ENCODE measurements around the gene ZFYVE21.

Gene ZFYVE21

GRCh38 chr14:103718572-103718971, 3.0 kb downstream of the ZFYVE21 start:
- H3K36me3 Mint-ChIP-seq (ENCODE audit: low read depth): peaks cover 6% of the 10 kb centered on the region
- no peaks in the 10 kb centered on the region for H3K9me3 Mint-ChIP-seq
- DNase-seq (ENCODE audit: low spot score): no peak
- peaks cover 2% of the 10 kb centered on the region for H3K27me3 Mint-ChIP-seq (ENCODE audit: low read depth)
- no peak overlapping the region for H3K4me3 Mint-ChIP-seq
- H3K27ac Mint-ChIP-seq: no peak overlapping the region
- peaks cover 14% of the 10 kb centered on the region for H3K4me1 Mint-ChIP-seq (ENCODE audit: low read depth)

GRCh38 chr14:103719751-103720150, 4.1 kb downstream of the ZFYVE21 start:
- Mint-ChIP-seq H3K36me3 (ENCODE audit: low read depth) (peaks cover 2% of the 10 kb centered on the region), H3K27me3 (ENCODE audit: low read depth) (peaks cover 2% of the 10 kb centered on the region), H3K27ac (no peak overlapping the region), H3K4me1 (ENCODE audit: low read depth) (peaks cover 11% of the 10 kb centered on the region), H3K9me3 (no peaks in the 10 kb centered on the region), H3K4me3 (no peak overlapping the region)
- DNase-seq (ENCODE audit: low spot score): no peak

GRCh38 chr14:103721334-103722120, 5.9 kb downstream of the ZFYVE21 start:
- Mint-ChIP-seq H3K27ac (no peak overlapping the region), H3K36me3 (ENCODE audit: low read depth) (no peaks in the 10 kb centered on the region)

GRCh38 chr14:103723748-103724081, 8.1 kb downstream of the ZFYVE21 start:
- H3K9me3 Mint-ChIP-seq: no peaks in the 10 kb centered on the region
- H3K27me3 Mint-ChIP-seq (ENCODE audit: low read depth): no peaks in the 10 kb centered on the region
- no peak overlapping the region for H3K4me3 Mint-ChIP-seq
- no peak for DNase-seq (ENCODE audit: low spot score)
- no peak overlapping the region for H3K27ac Mint-ChIP-seq
- H3K36me3 Mint-ChIP-seq (ENCODE audit: low read depth): no peaks in the 10 kb centered on the region
- H3K4me1 Mint-ChIP-seq (ENCODE audit: low read depth): peaks cover 2% of the 10 kb centered on the region

More at GRCh38 chr14:103721334-103722120, 5.9 kb downstream of the ZFYVE21 start:
- Mint-ChIP-seq H3K9me3 (no peaks in the 10 kb centered on the region), H3K27me3 (ENCODE audit: low read depth) (no peaks in the 10 kb centered on the region), H3K4me1 (ENCODE audit: low read depth) (peaks cover 11% of the 10 kb centered on the region), H3K4me3 (no peak overlapping the region)
- peak; percentile 30 for DNase-seq (ENCODE audit: low spot score)

GRCh38 chr14:103724116-103724515, 8.5 kb downstream of the ZFYVE21 start:
- no peak for DNase-seq (ENCODE audit: low spot score)
- Mint-ChIP-seq H3K4me1 (ENCODE audit: low read depth) (peaks cover 1% of the 10 kb centered on the region), H3K36me3 (ENCODE audit: low read depth) (no peaks in the 10 kb centered on the region), H3K27ac (no peak overlapping the region), H3K4me3 (no peak overlapping the region), H3K9me3 (no peaks in the 10 kb centered on the region), H3K27me3 (ENCODE audit: low read depth) (no peaks in the 10 kb centered on the region)

GRCh38 chr14:103725001-103725682, 9.5 kb downstream of the ZFYVE21 start:
- Mint-ChIP-seq H3K27me3 (ENCODE audit: low read depth) (no peaks in the 10 kb centered on the region), H3K36me3 (ENCODE audit: low read depth) (peaks cover 2% of the 10 kb centered on the region), H3K4me3 (no peak overlapping the region), H3K27ac (no peak overlapping the region), H3K4me1 (ENCODE audit: low read depth) (no peaks in the 10 kb centered on the region), H3K9me3 (no peaks in the 10 kb centered on the region)
- no peak for DNase-seq (ENCODE audit: low spot score)

- DNase-seq (ENCODE audit: low spot score): no peak
- Mint-ChIP-seq H3K27ac (no peak overlapping the region), H3K36me3 (ENCODE audit: low read depth) (peaks cover 2% of the 10 kb centered on the region), H3K27me3 (ENCODE audit: low read depth) (no peaks in the 10 kb centered on the region), H3K4me1 (ENCODE audit: low read depth) (no peaks in the 10 kb centered on the region), H3K4me3 (no peak overlapping the region), H3K9me3 (no peaks in the 10 kb centered on the region)
Measured at GRCh38 chr14:103725739-103726395, 10.3 kb downstream of the ZFYVE21 start.

- H3K36me3 Mint-ChIP-seq (ENCODE audit: low read depth): peaks cover 2% of the 10 kb centered on the region
- H3K27me3 Mint-ChIP-seq (ENCODE audit: low read depth): no peaks in the 10 kb centered on the region
- no peak overlapping the region for H3K4me3 Mint-ChIP-seq
- H3K27ac Mint-ChIP-seq: no peak overlapping the region
- no peak for DNase-seq (ENCODE audit: low spot score)
- no peaks in the 10 kb centered on the region for H3K4me1 Mint-ChIP-seq (ENCODE audit: low read depth)
- no peaks in the 10 kb centered on the region for H3K9me3 Mint-ChIP-seq
Measured at GRCh38 chr14:103726474-103726873, 10.9 kb downstream of the ZFYVE21 start.

GRCh38 chr14:103727313-103727980, 11.8 kb downstream of the ZFYVE21 start:
- Mint-ChIP-seq H3K27me3 (ENCODE audit: low read depth) (no peaks in the 10 kb centered on the region), H3K4me3 (no peak overlapping the region), H3K27ac (no peak overlapping the region), H3K4me1 (ENCODE audit: low read depth) (no peaks in the 10 kb centered on the region), H3K36me3 (ENCODE audit: low read depth) (peaks cover 2% of the 10 kb centered on the region), H3K9me3 (no peaks in the 10 kb centered on the region)
- no peak for DNase-seq (ENCODE audit: low spot score)

DNA sequence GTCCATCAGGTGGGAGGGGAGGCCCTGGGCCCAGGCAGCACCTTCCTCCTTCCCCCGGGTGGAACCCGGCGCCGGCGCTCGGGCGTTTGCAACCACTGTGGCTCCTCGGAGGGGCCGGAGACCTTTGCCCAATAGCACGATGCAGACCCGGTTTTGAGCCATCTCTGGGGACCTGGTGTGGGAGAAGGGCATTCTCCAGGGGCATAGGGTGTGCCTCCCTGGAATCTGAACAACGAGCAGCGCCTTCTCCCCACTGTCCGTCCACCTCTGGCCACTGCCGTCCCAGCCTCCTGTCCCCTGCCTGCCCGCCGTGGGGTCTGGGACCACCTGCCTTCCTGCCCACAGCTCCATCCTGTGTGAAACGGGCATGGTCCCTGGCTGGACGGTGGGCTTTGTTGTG, 12.5 kb downstream of the ZFYVE21 start:
- no peaks in the 10 kb centered on the region for H3K4me1 Mint-ChIP-seq (ENCODE audit: low read depth)
- H3K27me3 Mint-ChIP-seq (ENCODE audit: low read depth): no peaks in the 10 kb centered on the region
- no peaks in the 10 kb centered on the region for H3K9me3 Mint-ChIP-seq
- H3K4me3 Mint-ChIP-seq: no peak overlapping the region
- peaks cover 6% of the 10 kb centered on the region for H3K36me3 Mint-ChIP-seq (ENCODE audit: low read depth)
- no peak overlapping the region for H3K27ac Mint-ChIP-seq
- DNase-seq (ENCODE audit: low spot score): no peak

GRCh38 chr14:103728721-103729120, 13.1 kb downstream of the ZFYVE21 start:
- no peak for DNase-seq (ENCODE audit: low spot score)
- Mint-ChIP-seq H3K9me3 (no peaks in the 10 kb centered on the region), H3K27me3 (ENCODE audit: low read depth) (no peaks in the 10 kb centered on the region), H3K36me3 (ENCODE audit: low read depth) (peaks cover 6% of the 10 kb centered on the region), H3K4me3 (no peak overlapping the region), H3K4me1 (ENCODE audit: low read depth) (no peaks in the 10 kb centered on the region), H3K27ac (no peak overlapping the region)

GRCh38 chr14:103729496-103730448, 14.2 kb downstream of the ZFYVE21 start:
- Mint-ChIP-seq H3K36me3 (ENCODE audit: low read depth) (peaks cover 6% of the 10 kb centered on the region), H3K27me3 (ENCODE audit: low read depth) (no peaks in the 10 kb centered on the region), H3K4me1 (ENCODE audit: low read depth) (no peaks in the 10 kb centered on the region), H3K4me3 (no peak overlapping the region), H3K9me3 (no peaks in the 10 kb centered on the region), H3K27ac (no peak overlapping the region)
- no peak for DNase-seq (ENCODE audit: low spot score)

DNA sequence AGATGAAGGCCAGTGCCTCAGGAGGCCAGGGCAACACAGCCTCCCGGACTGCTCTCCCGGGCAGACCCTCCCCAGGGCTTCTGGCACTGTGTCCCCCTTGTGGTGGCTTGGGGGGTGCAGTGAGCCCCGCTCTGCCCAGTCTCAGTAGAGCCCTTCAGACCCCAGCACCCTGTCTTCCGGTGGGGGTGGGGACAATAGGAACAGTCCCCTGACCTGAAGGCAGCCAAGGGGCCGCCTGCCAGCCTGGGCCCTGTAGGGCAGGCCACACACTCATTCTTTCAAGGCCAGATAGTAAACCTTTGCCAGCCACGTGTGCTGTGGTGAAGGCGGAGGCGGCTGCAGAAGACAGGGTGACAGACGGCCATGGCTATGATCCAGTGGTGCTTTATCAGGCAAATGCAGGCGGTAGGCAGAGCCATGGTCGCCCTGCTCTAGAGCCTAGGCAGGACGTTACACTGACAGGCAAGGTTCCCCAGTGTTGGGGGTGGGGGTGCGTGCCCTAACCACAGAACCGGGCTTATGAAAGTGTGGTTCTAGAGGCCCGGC, 15.0 kb downstream of the ZFYVE21 start:
- no peak for DNase-seq (ENCODE audit: low spot score)
- H3K36me3 Mint-ChIP-seq (ENCODE audit: low read depth): peaks cover 6% of the 10 kb centered on the region
- no peaks in the 10 kb centered on the region for H3K4me1 Mint-ChIP-seq (ENCODE audit: low read depth)
- H3K4me3 Mint-ChIP-seq: no peak overlapping the region
- H3K9me3 Mint-ChIP-seq: no peaks in the 10 kb centered on the region
- H3K27me3 Mint-ChIP-seq (ENCODE audit: low read depth): no peaks in the 10 kb centered on the region
- H3K27ac Mint-ChIP-seq: no peak overlapping the region
